ENCODE measurements around the gene VARS2.
"Not testable (repeated sequence)": the region's sequence is repeated elsewhere in the genome, so short reads cannot be mapped to it uniquely, and the experiment has no call there.

Gene VARS2

DNA sequence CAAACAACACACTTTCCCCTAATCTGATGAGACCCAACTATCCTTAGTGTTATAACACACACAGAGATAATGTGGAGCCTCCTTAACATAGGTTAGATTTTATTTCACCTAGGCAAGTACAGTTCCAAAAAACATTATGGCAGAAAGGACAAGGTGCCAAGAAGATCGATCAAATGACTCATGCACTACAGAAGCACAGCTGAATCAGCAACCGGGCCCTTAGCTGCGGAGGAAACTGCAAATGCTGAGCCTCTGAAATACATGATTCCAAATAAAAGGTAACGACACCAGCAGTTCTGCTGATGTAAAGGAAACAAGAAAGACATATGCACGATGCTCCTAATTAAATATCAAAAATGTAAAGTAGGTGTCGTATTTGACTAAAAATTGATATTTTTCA is 49.6 kb downstream of the VARS2 start:
- no peak for DNase-seq (ENCODE audit: low spot score)

- DNase-seq (ENCODE audit: low spot score): no peak
Measured at GRCh38 chr6:30964075-30964474, 50.0 kb downstream of the VARS2 start.

- no peak for DNase-seq (ENCODE audit: low spot score)
Measured at GRCh38 chr6:30965140-30965601, 51.1 kb downstream of the VARS2 start.

GRCh38 chr6:30966154-30966553 is 52.1 kb downstream of the VARS2 start:
- no peak for DNase-seq (ENCODE audit: low spot score)

GRCh38 chr6:30969171-30969570 is 55.1 kb downstream of the VARS2 start:
- DNase-seq (ENCODE audit: low spot score): not testable (repeated sequence)

DNA sequence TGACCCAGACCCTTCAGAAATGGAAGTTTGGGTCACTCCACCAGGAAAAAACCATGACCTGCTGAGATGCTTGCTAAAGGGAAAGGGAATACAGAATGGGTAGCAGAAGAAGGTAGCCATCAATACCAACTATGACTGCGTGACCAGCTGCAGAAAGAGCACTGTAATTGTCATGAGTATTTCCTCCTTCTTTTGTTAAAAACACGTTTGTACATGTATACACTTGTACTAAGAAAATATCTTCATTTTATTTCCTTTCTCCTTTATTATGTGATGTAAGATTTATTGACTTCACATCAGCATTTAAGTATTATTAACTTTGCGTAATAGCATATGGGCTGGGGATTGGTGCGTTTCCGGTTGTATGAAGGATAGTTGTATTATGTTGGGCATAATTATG is 56.9 kb downstream of the VARS2 start:
- no peak for DNase-seq (ENCODE audit: low spot score)

GRCh38 chr6:30972816-30973215 is 58.8 kb downstream of the VARS2 start:
- DNase-seq (ENCODE audit: low spot score): no peak

- DNase-seq (ENCODE audit: low spot score): no peak
Measured at GRCh38 chr6:30974490-30975252, 60.6 kb downstream of the VARS2 start.

Data from germinal center (tissue), 1 donor.